Duodenal mucosa (tissue), 2 donors: Measurements from ENCODE around the gene HEATR5A.
"Not testable (repeated sequence)": the region's sequence is repeated elsewhere in the genome, so short reads cannot be mapped to it uniquely, and the experiment has no call there.

Experiments
- H3K27ac ChIP-seq: one replicate; pipeline ENCODE4 v1.7.0; 2013; ENCODE audit warnings: low read depth, low read length
- H3K27me3 ChIP-seq, 2 donors: one replicate each; pipeline ENCODE4 v1.7.0; 2013; ENCODE audit warnings: low read length in 2 of 2, control low read depth in 1 of 2; ENCODE audit not compliant: insufficient read depth in 2 of 2, control insufficient read depth in 1 of 2
- H3K36me3 ChIP-seq, 2 donors: one replicate each; pipeline ENCODE4 v1.7.0; 2013; ENCODE audit warnings: low read length in 2 of 2, control low read depth in 1 of 2; ENCODE audit not compliant: insufficient read depth in 2 of 2, control insufficient read depth in 1 of 2
- H3K4me1 ChIP-seq, 2 donors: one replicate each; pipeline ENCODE4 v1.7.0; 2013; ENCODE audit warnings: low read length in 2 of 2, control low read depth in 1 of 2; ENCODE audit not compliant: insufficient read depth in 2 of 2, control insufficient read depth in 1 of 2
- H3K4me3 ChIP-seq, 2 donors: one replicate each; pipeline ENCODE4 v1.7.0; 2013; ENCODE audit warnings: low read length in 2 of 2, low read depth in 1 of 2
- H3K9ac ChIP-seq, 2 donors: one replicate each; pipeline ENCODE4 v1.7.0; 2013; ENCODE audit warnings: low read length in 2 of 2, low read depth in 1 of 2
- H3K9me3 ChIP-seq, 2 donors: one replicate each; pipeline ENCODE4 v1.7.0; 2013; ENCODE audit warnings: low read length in 2 of 2, control low read depth in 1 of 2; ENCODE audit not compliant: control insufficient read depth in 1 of 2

Gene HEATR5A

DNA sequence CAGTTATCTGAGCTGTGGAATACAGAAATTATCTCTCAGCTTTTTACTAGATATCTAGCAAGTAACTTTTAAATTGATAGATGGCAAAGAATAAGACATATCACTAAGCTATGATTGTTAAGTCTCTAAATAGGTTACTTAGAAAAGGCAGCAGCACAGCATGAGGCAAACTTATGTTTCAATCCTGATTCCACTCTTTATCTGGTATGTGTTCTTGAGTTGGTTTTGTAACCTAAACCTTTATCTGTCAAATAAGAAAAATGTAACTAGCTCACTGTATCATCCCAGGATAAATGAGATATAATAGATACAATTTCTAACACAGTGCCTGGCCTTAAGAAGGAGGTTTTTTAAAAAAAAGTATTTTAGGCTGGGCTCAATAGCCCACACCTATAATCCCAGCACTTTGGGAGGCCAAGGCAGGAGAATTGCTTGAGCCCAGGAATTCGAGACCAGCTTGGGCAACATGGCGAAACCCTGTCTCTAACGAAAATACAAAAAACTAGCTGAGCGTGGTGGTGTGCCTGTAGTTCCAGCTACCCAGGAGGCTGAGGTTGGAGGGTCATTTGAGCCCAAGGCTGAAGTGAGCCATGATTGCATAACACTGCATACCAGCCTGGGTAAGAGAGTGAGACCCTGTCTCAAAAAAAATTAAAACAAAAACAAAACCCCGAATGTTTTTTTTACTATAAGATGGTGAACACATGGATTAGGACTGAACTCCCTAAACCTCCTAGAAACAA is 56.8 kb downstream of the HEATR5A start:
- Histone ChIP-seq H3K4me1 (no peaks in the 10 kb centered on the region), H3K27me3 (no peaks in the 10 kb centered on the region), H3K36me3 (peaks cover 0 to 25% of the 10 kb centered on the region in 2 donors), H3K27ac (no peak overlapping the region), H3K4me3 (no peak overlapping the region), H3K9me3 (no peaks in the 10 kb centered on the region), H3K9ac (no peak overlapping the region)

DNA sequence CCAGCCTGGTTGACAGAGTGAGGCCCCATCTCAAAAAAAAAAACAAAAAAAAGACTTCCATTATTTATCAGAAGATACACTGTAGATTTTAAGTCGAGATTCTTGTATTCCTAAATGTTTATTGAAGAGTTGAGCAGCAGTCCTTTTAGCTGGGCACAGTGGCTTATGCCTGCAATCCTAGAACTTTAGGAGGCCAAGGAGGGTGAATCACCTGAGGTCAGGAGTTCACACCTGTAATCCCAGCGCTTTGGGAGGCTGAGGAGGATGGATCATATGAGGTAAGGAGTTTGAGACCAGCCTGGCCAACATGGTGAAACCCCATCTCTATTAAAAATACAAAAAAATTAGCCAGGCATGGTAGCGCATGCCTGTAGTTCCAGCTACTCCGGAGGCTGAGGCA is 57.6 kb downstream of the HEATR5A start:
- Histone ChIP-seq H3K4me1 (no peaks in the 10 kb centered on the region), H3K9me3 (no peaks in the 10 kb centered on the region), H3K36me3 (peaks cover 0 to 26% of the 10 kb centered on the region in 2 donors), H3K4me3 (no peak overlapping the region), H3K27ac (no peak overlapping the region), H3K9ac (no peak overlapping the region), H3K27me3 (no peaks in the 10 kb centered on the region)

DNA sequence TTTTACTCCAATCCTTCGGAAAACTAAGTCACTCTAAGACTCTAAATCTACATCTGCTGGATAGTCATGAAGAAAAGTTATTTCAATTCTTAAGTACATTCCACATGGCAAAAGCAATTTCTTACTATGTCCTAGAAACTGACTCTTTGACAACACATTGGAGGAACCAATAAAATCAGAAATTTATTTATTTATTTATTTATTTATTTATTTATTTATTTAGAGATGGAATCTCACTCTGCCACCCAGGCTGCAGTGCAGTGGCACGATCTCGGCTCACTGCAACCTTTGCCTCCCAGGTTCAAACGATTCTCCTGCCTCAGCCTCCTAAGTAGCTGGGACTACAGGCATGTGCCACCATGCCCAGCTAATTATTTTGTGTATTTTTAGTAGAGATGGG is 58.6 kb downstream of the HEATR5A start:
- H3K4me1 ChIP-seq, H3K27ac ChIP-seq, H3K9ac ChIP-seq, H3K4me3 ChIP-seq, H3K27me3 ChIP-seq, H3K9me3 ChIP-seq: not testable (repeated sequence)
- peaks cover 0 to 28% of the 10 kb centered on the region in 2 donors for H3K36me3 ChIP-seq

DNA sequence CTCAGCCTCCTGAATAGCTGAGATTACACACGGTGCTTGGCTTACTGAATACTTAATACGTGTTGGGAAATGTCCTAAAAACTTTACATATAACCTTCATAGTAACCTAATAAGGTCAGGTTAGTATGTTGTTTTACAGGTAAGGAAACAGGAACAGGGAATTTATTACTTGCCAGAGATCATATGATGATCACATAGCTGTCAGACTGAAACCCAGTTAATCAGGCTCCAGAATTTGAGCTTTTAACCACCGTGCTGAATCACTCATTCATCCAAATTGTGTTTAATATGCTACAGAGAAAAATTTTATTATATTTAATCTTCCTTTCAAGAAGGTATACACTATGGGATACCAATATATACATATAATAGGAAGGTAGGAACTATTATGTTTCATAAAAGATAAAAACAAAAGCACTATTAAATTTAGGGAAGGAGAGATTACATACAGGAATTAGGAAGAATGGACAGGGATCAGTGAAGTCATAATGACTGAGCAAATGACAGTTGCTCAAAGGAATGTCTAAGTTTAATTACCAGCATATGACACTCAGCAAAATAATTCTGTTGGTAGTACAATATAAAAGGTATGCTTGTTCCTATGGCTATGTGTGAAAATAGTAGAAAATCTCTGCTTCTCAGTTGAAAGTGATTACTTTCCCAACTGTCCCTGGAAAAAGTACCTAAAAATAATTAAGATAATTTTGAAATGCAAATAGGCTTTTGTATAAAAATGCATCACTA is 59.3 kb downstream of the HEATR5A start:
- Histone ChIP-seq H3K36me3 (peaks cover 0 to 28% of the 10 kb centered on the region in 2 donors), H3K9me3 (no peaks in the 10 kb centered on the region), H3K27ac (no peak overlapping the region), H3K4me3 (no peak overlapping the region), H3K9ac (no peak overlapping the region), H3K27me3 (no peaks in the 10 kb centered on the region), H3K4me1 (no peaks in the 10 kb centered on the region)

DNA sequence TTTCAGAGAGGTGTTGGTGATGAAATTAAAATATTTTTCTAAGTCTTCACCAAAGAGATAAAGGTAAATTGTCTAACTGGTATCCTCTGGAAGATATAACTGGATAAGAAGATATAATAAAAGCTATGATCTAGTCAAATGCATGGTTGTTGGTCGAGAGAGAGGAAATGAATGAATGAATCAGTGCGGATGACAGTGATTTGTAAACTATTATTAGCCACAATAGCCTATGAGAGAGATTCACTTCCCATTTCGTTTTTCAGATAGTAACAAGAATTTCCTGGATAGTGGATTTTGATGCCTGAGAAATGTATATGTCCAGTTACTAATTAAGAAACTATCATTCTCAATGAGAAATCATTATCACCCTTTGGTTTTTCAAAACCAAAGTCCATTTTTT is 63.1 kb downstream of the HEATR5A start:
- peaks cover under 1 to 28% of the 10 kb centered on the region in 2 donors for H3K36me3 ChIP-seq
- H3K9ac ChIP-seq = no peak overlapping the region
- H3K27me3 ChIP-seq = no peaks in the 10 kb centered on the region
- no peaks in the 10 kb centered on the region for H3K4me1 ChIP-seq
- H3K9me3 ChIP-seq = no peaks in the 10 kb centered on the region
- no peak overlapping the region for H3K27ac ChIP-seq
- no peak overlapping the region for H3K4me3 ChIP-seq

DNA sequence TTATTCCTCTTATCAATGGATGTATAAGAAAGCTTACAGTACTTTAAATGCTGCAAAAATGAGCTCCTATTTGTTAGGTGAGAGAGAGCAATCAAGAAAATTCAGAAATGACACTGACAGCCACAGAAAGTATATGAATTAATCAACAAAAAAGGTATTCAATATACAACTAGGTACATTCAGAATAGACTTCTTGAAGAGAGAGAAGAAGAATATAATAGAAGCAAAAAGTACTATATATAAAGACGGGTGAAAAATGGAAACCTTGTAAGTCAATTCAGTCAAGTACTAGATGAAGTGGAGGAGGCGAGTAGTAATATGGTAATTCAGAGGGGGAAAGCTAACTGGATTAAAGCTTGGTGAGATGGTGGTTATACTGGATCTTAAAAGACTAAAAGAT is 74.3 kb downstream of the HEATR5A start:
- Histone ChIP-seq H3K4me1 (peaks cover 0 to 2% of the 10 kb centered on the region in 2 donors), H3K27ac (no peak overlapping the region), H3K9me3 (no peaks in the 10 kb centered on the region), H3K36me3 (peaks cover 9 to 44% of the 10 kb centered on the region in 2 donors), H3K27me3 (no peaks in the 10 kb centered on the region), H3K4me3 (no peak overlapping the region), H3K9ac (no peak overlapping the region)

DNA sequence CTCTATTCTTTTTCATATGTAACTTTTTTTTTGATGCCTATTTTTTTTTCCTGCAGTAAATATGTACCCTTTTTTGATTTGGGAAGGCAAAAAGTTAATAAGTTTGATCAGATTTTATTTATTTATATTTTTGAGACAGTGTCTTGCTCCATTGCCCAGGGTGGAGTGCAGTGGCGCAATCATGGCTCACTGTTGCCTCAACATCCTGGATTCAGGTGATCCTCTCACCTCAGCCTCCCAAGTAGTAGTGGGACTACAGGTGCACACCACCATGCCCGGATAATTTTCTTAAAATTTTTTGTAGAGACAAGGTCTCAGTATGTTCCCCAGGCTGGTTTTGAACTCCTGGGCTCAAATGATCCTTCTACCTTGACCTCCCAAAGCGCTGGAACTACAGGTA is 79.1 kb downstream of the HEATR5A start:
- Histone ChIP-seq H3K27ac (no peak overlapping the region), H3K36me3 (peaks cover 9 to 39% of the 10 kb centered on the region in 2 donors), H3K4me1 (peaks cover 3% of the 10 kb centered on the region in 2 donors)

DNA sequence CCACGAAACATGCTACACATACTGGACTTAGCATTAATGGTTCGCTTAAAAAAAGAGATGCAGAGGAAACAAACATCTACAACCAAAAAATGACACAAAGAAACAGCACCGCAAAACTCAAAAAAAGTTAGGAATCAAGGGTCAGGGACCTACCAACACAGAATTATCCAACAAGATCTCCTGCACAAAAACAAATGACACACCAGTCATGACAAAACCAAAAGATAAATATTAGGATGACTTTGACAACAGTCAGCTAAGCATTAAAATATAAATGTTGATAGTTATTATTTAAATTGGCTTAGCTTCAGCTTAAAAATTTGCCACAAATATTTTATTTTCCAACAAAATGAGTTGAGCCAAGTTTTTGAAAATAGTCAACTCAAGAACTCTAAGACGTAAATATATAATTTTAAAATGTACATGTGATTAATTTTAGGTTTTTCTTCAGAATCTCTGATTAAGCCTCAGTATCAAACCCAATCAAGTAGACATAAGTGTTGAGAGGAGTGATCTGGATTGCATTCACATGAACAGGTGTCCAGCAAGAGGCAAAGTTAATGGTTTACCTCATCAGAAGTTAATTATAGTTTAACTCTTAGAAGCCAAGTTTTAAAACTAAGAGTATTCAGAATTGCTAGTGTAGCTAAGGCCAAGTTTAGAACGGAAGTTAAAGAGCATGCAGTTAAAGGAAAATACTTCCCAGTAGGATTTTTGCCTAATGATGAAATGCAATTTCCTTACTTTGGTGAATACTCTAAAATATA is 79.9 kb downstream of the HEATR5A start:
- Histone ChIP-seq H3K4me3 (no peak overlapping the region), H3K4me1 (peaks cover 3% of the 10 kb centered on the region in 2 donors), H3K9ac (no peak overlapping the region), H3K36me3 (peaks cover 9 to 36% of the 10 kb centered on the region in 2 donors), H3K27ac (no peak overlapping the region), H3K27me3 (no peaks in the 10 kb centered on the region), H3K9me3 (no peaks in the 10 kb centered on the region)

More for the DNA sequence above, 79.1 kb downstream of the HEATR5A start:
- no peaks in the 10 kb centered on the region for H3K9me3 ChIP-seq
- no peak overlapping the region for H3K9ac ChIP-seq
- no peaks in the 10 kb centered on the region for H3K27me3 ChIP-seq
- no peak overlapping the region for H3K4me3 ChIP-seq

- Histone ChIP-seq H3K27me3 (no peaks in the 10 kb centered on the region), H3K36me3 (peaks cover 9 to 31% of the 10 kb centered on the region in 2 donors), H3K4me3 (no peak overlapping the region), H3K27ac (no peak overlapping the region), H3K9ac (no peak overlapping the region), H3K4me1 (peaks cover 3% of the 10 kb centered on the region in 2 donors), H3K9me3 (no peaks in the 10 kb centered on the region)
These were observed 80.6 kb downstream of the HEATR5A start for GRCh38 chr14:31339743-31340142.

DNA sequence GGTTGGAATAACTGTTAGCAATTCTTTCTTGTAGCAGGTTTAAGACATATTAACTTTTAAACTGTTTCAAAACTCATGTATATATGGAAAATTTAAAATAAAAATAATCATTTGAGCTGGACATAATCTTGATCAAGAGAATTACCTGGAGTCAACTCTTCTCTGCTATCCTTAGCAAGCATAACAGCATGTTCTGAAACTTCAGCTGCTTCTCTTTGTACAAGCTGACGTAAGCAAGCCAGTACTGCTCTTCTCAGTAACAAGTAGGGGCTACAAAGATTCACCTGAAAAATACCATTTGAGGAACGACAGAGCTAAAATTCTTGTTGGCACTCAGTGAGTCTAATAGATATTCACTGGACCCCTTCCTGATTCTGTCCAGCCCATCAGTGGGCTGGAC is 83.0 kb downstream of the HEATR5A start:
- no peak overlapping the region for H3K4me3 ChIP-seq
- H3K9me3 ChIP-seq = no peaks in the 10 kb centered on the region
- H3K9ac ChIP-seq = no peak overlapping the region
- H3K36me3 ChIP-seq = peaks cover 0 to 17% of the 10 kb centered on the region in 2 donors
- H3K27ac ChIP-seq = no peak overlapping the region
- H3K27me3 ChIP-seq = no peaks in the 10 kb centered on the region
- peaks cover 3% of the 10 kb centered on the region in 2 donors for H3K4me1 ChIP-seq
